K562 (cell line): ENCODE data around the gene GPX5. TPM values are rescaled to one million over a fixed set of nuclear protein-coding genes. Genes with fewer than 3 reads are reported as not detected.

ENCODE experiments used
- ADNP ChIP-seq: fragments of 200-800 bp; sonication (Bioruptor generic); IDR thresholded peaks from 2 replicates; pipeline ENCODE4 v1.6.1; 2016; ENCODE audit warnings: missing genetic modification characterization, missing compliant biosample characterization
- BRD4 ChIP-seq: fragments of 200-600 bp; sonication (generic); IDR thresholded peaks from 2 replicates; pipeline ENCODE4 v1.6.1; 2017; ENCODE audit warnings: inconsistent platforms
- CREB1 ChIP-seq, 2 experiments: sonication (generic) in 1 of 2; formaldehyde crosslinking in 1 of 2; IDR thresholded peaks; 2 replicates each; pipeline versions ENCODE4 v1.6.1 to v1.8.0; 2012 to 2022; ENCODE audit warnings: inconsistent platforms in 1 of 2, mild to moderate bottlenecking in 1 of 2, missing genetic modification reagents in 1 of 2, moderate library complexity in 1 of 2
- GTF2E2 ChIP-seq: fragments of 200-800 bp; sonication (Bioruptor generic); IDR thresholded peaks from 2 replicates; pipeline ENCODE4 v1.6.1; 2016; ENCODE audit warnings: missing genetic modification characterization, missing compliant biosample characterization
- KHSRP ChIP-seq: fragments of 450-650 bp; IDR thresholded peaks from 2 replicates; pipeline ENCODE4 v1.6.1; 2017
- PHF20 ChIP-seq: fragments of 450-650 bp; IDR thresholded peaks from 2 replicates; pipeline ENCODE4 v1.6.1; 2018; ENCODE audit not compliant: partially characterized antibody
- POLR2B ChIP-seq: fragments of 450-650 bp; IDR thresholded peaks from 2 replicates; pipeline ENCODE4 v1.6.1; 2018; ENCODE audit warnings: low read depth; ENCODE audit not compliant: partially characterized antibody
- PTBP1 ChIP-seq: fragments of 200-400 bp; formaldehyde crosslinking; IDR thresholded peaks from 2 replicates; pipeline ENCODE4 v1.6.1; 2017; ENCODE audit warnings: low read depth, low read length
- RBBP5 ChIP-seq: fragments of 200-600 bp; sonication (generic); IDR thresholded peaks from 2 replicates; pipeline ENCODE4 v1.6.1; 2012; ENCODE audit warnings: borderline replicate concordance, mild to moderate bottlenecking, low read length, control low read depth, inconsistent platforms; ENCODE audit not compliant: insufficient read depth, poor library complexity, severe bottlenecking
- TCF3 ChIP-seq: sonication (generic); formaldehyde crosslinking; IDR thresholded peaks from 2 replicates; pipeline ENCODE4 v1.4.0; 2020; ENCODE audit warnings: mild to moderate bottlenecking, missing genetic modification reagents
- TOE1 ChIP-seq, 2 experiments: fragments of 450-650 bp in 1 of 2; sonication (generic) in 1 of 2; formaldehyde crosslinking in 1 of 2; IDR thresholded peaks; 2 replicates each; pipeline versions ENCODE4 v1.7.1 to v1.8.0; 2016 to 2022; ENCODE audit warnings: borderline replicate concordance in 2 of 2, mild to moderate bottlenecking in 2 of 2, antibody characterized with exemption in 1 of 2, inconsistent platforms in 1 of 2, low read depth in 1 of 2, missing genetic modification reagents in 1 of 2, moderate library complexity in 1 of 2
- ZFX ChIP-seq: sonication (generic); formaldehyde crosslinking; IDR thresholded peaks from 2 replicates; pipeline ENCODE4 v1.8.0; 2022; ENCODE audit warnings: mild to moderate bottlenecking, missing genetic modification reagents, moderate library complexity
- ZKSCAN8 ChIP-seq: fragments of 200-800 bp; sonication (Bioruptor generic); IDR thresholded peaks from 2 replicates; pipeline ENCODE4 v1.6.1; 2016; ENCODE audit warnings: missing genetic modification characterization, missing compliant biosample characterization
- ZNF24 ChIP-seq: fragments of 450-650 bp; IDR thresholded peaks from 2 replicates; pipeline ENCODE4 v1.6.1; 2016
- ZNF280A ChIP-seq: fragments of 450-650 bp; IDR thresholded peaks from 2 replicates; pipeline ENCODE4 v1.6.1; 2018; ENCODE audit warnings: mild to moderate bottlenecking, low read depth; ENCODE audit not compliant: partially characterized antibody
- ZNF740 ChIP-seq, 3 experiments: fragments of 200-800 bp in 1 of 3; sonication (Bioruptor generic) in 1 of 3; sonication (generic) in 1 of 3; formaldehyde crosslinking in 1 of 3; IDR thresholded peaks; 2 replicates each; pipeline versions ENCODE4 v1.6.1 to v1.8.0; 2016 to 2022; ENCODE audit warnings: mild to moderate bottlenecking in 2 of 3, missing compliant biosample characterization in 2 of 3, missing genetic modification characterization in 2 of 3, missing genetic modification reagents in 1 of 3
- ZNF766 ChIP-seq: fragments of 200-800 bp; sonication (Bioruptor generic); conservative IDR thresholded peaks from 2 replicates; pipeline ENCODE4 v1.6.1; 2016; ENCODE audit warnings: missing genetic modification characterization, missing compliant biosample characterization
- polyA plus RNA-seq, 8 experiments: library from polyadenylated mRNA; depleted of rRNA in 4 of 8; stranded (reverse) in 5 of 8; unstranded in 3 of 8; fragments of >200 nt; fragmentation: Nextera tagmentation in 2 of 8; fragmentation: Illumina TruSeq in 1 of 8; extraction: Ambion mirVana in 2 of 8; extraction: Trizol in 1 of 8; gene quantifications; 2 replicates each; pipeline versions ENCODE4 v1.2.1 to v1.2.3, GENCODE V29; 2011 to 2014; ENCODE audit warnings: inconsistent platforms in 1 of 8, missing spikeins in 1 of 8
- total RNA-seq, 7 experiments: library from RNA; depleted of rRNA in 6 of 7; stranded (reverse); fragments of >200 nt in 6 of 7; fragmentation: Illumina TruSeq in 2 of 7; extraction: Trizol in 2 of 7; gene quantifications; 2 replicates each; pipeline versions ENCODE4 v1.2.1 to v1.2.3, GENCODE V29; 2011 to 2021; ENCODE audit warnings: low replicate concordance in 1 of 7
- TF ChIP-seq, protein P1 (sequence below): sonication (generic); formaldehyde crosslinking; IDR thresholded peaks from 2 replicates; pipeline ENCODE4 v1.8.1; 2023; ENCODE audit warnings: mild to moderate bottlenecking, missing genetic modification reagents
- TF ChIP-seq, protein P2 (sequence below), 2 experiments: fragments of 450-650 bp in 1 of 2; sonication (generic) in 1 of 2; formaldehyde crosslinking in 1 of 2; IDR thresholded peaks in 1 of 2; conservative IDR thresholded peaks in 1 of 2; 2 replicates each; pipeline versions ENCODE4 v1.6.1 to v1.8.1; 2016 to 2023; ENCODE audit warnings: mild to moderate bottlenecking in 2 of 2, moderate library complexity in 2 of 2, inconsistent platforms in 1 of 2, missing genetic modification reagents in 1 of 2

GPX5 gene
- total and polyA plus RNA-seq, 9 of the 15 experiments (the other 6 are each of a cell fraction or from before 2014, with no cell fraction given) = 0.07 to 0.18 (median 0.15) TPM; not detected in 6

- TF ChIP-seq, protein P1, sequence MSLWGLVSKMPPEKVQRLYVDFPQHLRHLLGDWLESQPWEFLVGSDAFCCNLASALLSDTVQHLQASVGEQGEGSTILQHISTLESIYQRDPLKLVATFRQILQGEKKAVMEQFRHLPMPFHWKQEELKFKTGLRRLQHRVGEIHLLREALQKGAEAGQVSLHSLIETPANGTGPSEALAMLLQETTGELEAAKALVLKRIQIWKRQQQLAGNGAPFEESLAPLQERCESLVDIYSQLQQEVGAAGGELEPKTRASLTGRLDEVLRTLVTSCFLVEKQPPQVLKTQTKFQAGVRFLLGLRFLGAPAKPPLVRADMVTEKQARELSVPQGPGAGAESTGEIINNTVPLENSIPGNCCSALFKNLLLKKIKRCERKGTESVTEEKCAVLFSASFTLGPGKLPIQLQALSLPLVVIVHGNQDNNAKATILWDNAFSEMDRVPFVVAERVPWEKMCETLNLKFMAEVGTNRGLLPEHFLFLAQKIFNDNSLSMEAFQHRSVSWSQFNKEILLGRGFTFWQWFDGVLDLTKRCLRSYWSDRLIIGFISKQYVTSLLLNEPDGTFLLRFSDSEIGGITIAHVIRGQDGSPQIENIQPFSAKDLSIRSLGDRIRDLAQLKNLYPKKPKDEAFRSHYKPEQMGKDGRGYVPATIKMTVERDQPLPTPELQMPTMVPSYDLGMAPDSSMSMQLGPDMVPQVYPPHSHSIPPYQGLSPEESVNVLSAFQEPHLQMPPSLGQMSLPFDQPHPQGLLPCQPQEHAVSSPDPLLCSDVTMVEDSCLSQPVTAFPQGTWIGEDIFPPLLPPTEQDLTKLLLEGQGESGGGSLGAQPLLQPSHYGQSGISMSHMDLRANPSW (CRISPR knock-in tag) = peak; percentile 78; the same call in 1 of the 2 replicates
- TF ChIP-seq PTBP1 (no peak), RBBP5 (peak; percentile 70), BRD4 (0 out of 2 replicates have a peak, but pooled peaks have one; percentile 51), ZNF740 (CRISPR knock-in tag; IDR thresholded peaks at IDR 0.05) (peak; percentile 97), ZNF740 (tag; IDR thresholded peaks at IDR 0.05) (peak in 1 of 2 experiments; percentile 96; a peak in 3 of 4 replicates), ZNF766 (CRISPR knock-in tag) (peak; percentile 74), ZFX (peak; percentile 96), TCF3 (no peak; the same call in 1 of the 2 replicates), GTF2E2 (tag) (peak; percentile 86), KHSRP (no peak), ADNP (peak; percentile 41; the same call in 1 of the 2 replicates), ZNF280A (no peak), PHF20 (no peak), TOE1 (IDR thresholded peaks at IDR 0.05; ENCODE audit: borderline replicate concordance) (peak; percentile 93), TOE1 (CRISPR knock-in tag; IDR thresholded peaks at IDR 0.05; ENCODE audit: borderline replicate concordance, low read depth) (no peak; the same call in 1 of the 2 replicates), CREB1 (IDR thresholded peaks at IDR 0.05) (peak; percentile 83), CREB1 (CRISPR knock-in tag; IDR thresholded peaks at IDR 0.05) (peak; percentile 66), ZNF24 (no peak), ZKSCAN8 (CRISPR knock-in tag) (peak; percentile 69; the same call in 1 of the 2 replicates), POLR2B (peak; percentile 78)
- TF ChIP-seq, protein P2, sequence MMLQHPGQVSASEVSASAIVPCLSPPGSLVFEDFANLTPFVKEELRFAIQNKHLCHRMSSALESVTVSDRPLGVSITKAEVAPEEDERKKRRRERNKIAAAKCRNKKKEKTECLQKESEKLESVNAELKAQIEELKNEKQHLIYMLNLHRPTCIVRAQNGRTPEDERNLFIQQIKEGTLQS (IDR thresholded peaks at IDR 0.05) = peak; percentile 78
- TF ChIP-seq, protein P2 (CRISPR knock-in tag; conservative IDR thresholded peaks at IDR 0.05) = no peak; the same call in 1 of the 2 replicates
Measured at GRCh38 chr6:28489366-28490204, 36.1 kb upstream of the GPX5 start (continued).
